Neutrophil (primary cell): ENCODE measurements around the gene IL1RAPL2.

Source experiments
- H3K27ac ChIP-seq: fragments of 200-600 bp; sonication (generic); 2 replicates; pipeline ENCODE4 v1.5.1; 2016; ENCODE audit warnings: mild to moderate bottlenecking, moderate library complexity
- H3K27me3 ChIP-seq: fragments of 200-600 bp; sonication (generic); 2 replicates; pipeline ENCODE4 v1.6.0; 2016; ENCODE audit warnings: mild to moderate bottlenecking
- H3K36me3 ChIP-seq: fragments of 200-600 bp; sonication (generic); 2 replicates; pipeline ENCODE4 v1.5.1; 2017
- H3K4me1 ChIP-seq, 2 experiments: fragments of 200-600 bp in 1 of 2; sonication (generic) in 1 of 2; 1 replicate in 1 of 2; 2 replicates in 1 of 2; pipeline versions ENCODE4 v1.5.1 to v1.6.1; 2013 to 2016; ENCODE audit warnings: low read depth in 1 of 2, low read length in 1 of 2, mild to moderate bottlenecking in 1 of 2, moderate library complexity in 1 of 2; ENCODE audit not compliant: control insufficient read depth in 1 of 2, insufficient read depth in 1 of 2
- H3K4me3 ChIP-seq, 2 experiments: fragments of 200-600 bp in 1 of 2; sonication (generic) in 1 of 2; 1 replicate in 1 of 2; 2 replicates in 1 of 2; pipeline ENCODE4 v1.5.1; 2013 to 2016; ENCODE audit warnings: low read depth in 1 of 2, low read length in 1 of 2, mild to moderate bottlenecking in 1 of 2, moderate library complexity in 1 of 2
- H3K9me3 ChIP-seq: fragments of 200-600 bp; sonication (generic); 2 replicates; pipeline ENCODE4 v1.5.1; 2016
- CTCF ChIP-seq: fragments of 200-600 bp; sonication (generic); IDR thresholded peaks from 2 replicates; pipeline ENCODE4 v1.5.1; 2016; ENCODE audit warnings: antibody characterized with exemption

IL1RAPL2 gene

GRCh38 chrX:105150557-105150956, 584.6 kb downstream of the IL1RAPL2 start:
- Histone ChIP-seq H3K27me3 (no peaks in the 10 kb centered on the region), H3K36me3 (no peaks in the 10 kb centered on the region), H3K27ac (no peak overlapping the region), H3K9me3 (no peaks in the 10 kb centered on the region), H3K4me1 (no peaks in the 10 kb centered on the region), H3K4me3 (no peak overlapping the region)
- no peak for TF ChIP-seq CTCF

GRCh38 chrX:105167233-105167632, 601.2 kb downstream of the IL1RAPL2 start:
- Histone ChIP-seq H3K27ac (no peak overlapping the region), H3K36me3 (no peaks in the 10 kb centered on the region), H3K27me3 (no peaks in the 10 kb centered on the region), H3K4me3 (no peak overlapping the region), H3K4me1 (no peaks in the 10 kb centered on the region), H3K9me3 (no peaks in the 10 kb centered on the region)
- no peak for TF ChIP-seq CTCF

GRCh38 chrX:105168577-105168976, 602.6 kb downstream of the IL1RAPL2 start:
- no peaks in the 10 kb centered on the region for H3K36me3 ChIP-seq
- no peak for TF ChIP-seq CTCF

GRCh38 chrX:105173071-105173470, 607.1 kb downstream of the IL1RAPL2 start:
- no peak overlapping the region for H3K4me3 ChIP-seq
- no peaks in the 10 kb centered on the region for H3K9me3 ChIP-seq
- H3K36me3 ChIP-seq: no peaks in the 10 kb centered on the region
- no peak overlapping the region for H3K27ac ChIP-seq
- H3K4me1 ChIP-seq: no peaks in the 10 kb centered on the region
- TF ChIP-seq CTCF: no peak
- H3K27me3 ChIP-seq: no peaks in the 10 kb centered on the region

More at GRCh38 chrX:105168577-105168976, 602.6 kb downstream of the IL1RAPL2 start:
- Histone ChIP-seq H3K27ac (no peak overlapping the region), H3K27me3 (no peaks in the 10 kb centered on the region), H3K9me3 (no peaks in the 10 kb centered on the region), H3K4me3 (no peak overlapping the region), H3K4me1 (no peaks in the 10 kb centered on the region)

- no peak for TF ChIP-seq CTCF
- no peak overlapping the region for H3K27ac ChIP-seq
- H3K4me1 ChIP-seq: no peaks in the 10 kb centered on the region
- H3K4me3 ChIP-seq: no peak overlapping the region
- H3K36me3 ChIP-seq: no peaks in the 10 kb centered on the region
- H3K9me3 ChIP-seq: no peaks in the 10 kb centered on the region
- no peaks in the 10 kb centered on the region for H3K27me3 ChIP-seq
Observed at GRCh38 chrX:105179644-105180043, 613.6 kb downstream of the IL1RAPL2 start.

GRCh38 chrX:105189093-105189492, 623.1 kb downstream of the IL1RAPL2 start:
- Histone ChIP-seq H3K27ac (no peak overlapping the region), H3K4me3 (no peak overlapping the region), H3K4me1 (no peaks in the 10 kb centered on the region), H3K36me3 (no peaks in the 10 kb centered on the region), H3K9me3 (no peaks in the 10 kb centered on the region), H3K27me3 (no peaks in the 10 kb centered on the region)
- no peak for TF ChIP-seq CTCF
